OCI-LY3 (cell line): ENCODE measurements around the gene CCDC187.

Experiments used
- H2AFZ ChIP-seq: fragments of 200-600, 300-600 bp; shearing (Covaris generic); 2 replicates; pipeline ENCODE4 v1.6.0; 2014; ENCODE audit warnings: antibody characterized with exemption, low read depth, low read length
- H3K27ac ChIP-seq: fragments of 200-600, 300-600 bp; sonication (generic); 2 replicates; pipeline ENCODE4 v1.5.1; 2014; ENCODE audit warnings: mild to moderate bottlenecking, low read length, moderate library complexity, mixed read lengths
- H3K27me3 ChIP-seq: fragments of 200-600, 300-600 bp; sonication (generic); 2 replicates; pipeline ENCODE4 v1.6.1; 2014; ENCODE audit warnings: low read depth, low read length, mixed read lengths
- H3K36me3 ChIP-seq: fragments of 200-600, 300-600 bp; sonication (generic); replicated peaks from 2 replicates; pipeline ENCODE3; 2014; ENCODE audit warnings: low read depth, low read length, mixed read lengths
- H3K4me1 ChIP-seq: fragments of 300-600, 200-600 bp; sonication (generic); 2 replicates; pipeline ENCODE4 v1.6.1; 2014; ENCODE audit warnings: low read length, mixed read lengths
- H3K4me2 ChIP-seq: fragments of 200-600, 300-600 bp; sonication (generic); 2 replicates; pipeline ENCODE4 v1.6.1; 2014; ENCODE audit warnings: low read length, mixed read lengths
- H3K4me3 ChIP-seq: fragments of 300-600, 200-600 bp; sonication (generic); 2 replicates; pipeline ENCODE4 v1.5.1; 2014; ENCODE audit warnings: antibody characterized with exemption, mild to moderate bottlenecking, low read length, moderate library complexity
- H3K79me2 ChIP-seq: fragments of 300-600, 200-600 bp; shearing (Covaris generic); 2 replicates; pipeline ENCODE4 v1.6.1; 2014; ENCODE audit warnings: mild to moderate bottlenecking, low read length, mixed read lengths
- H3K9ac ChIP-seq: fragments of 300-600, 200-600 bp; shearing (Covaris generic); 2 replicates; pipeline ENCODE4 v1.6.0; 2014; ENCODE audit warnings: mild to moderate bottlenecking, low read length, moderate library complexity
- H3K9me3 ChIP-seq: fragments of 200-600, 300-600 bp; shearing (Covaris generic); 2 replicates; pipeline ENCODE4 v1.6.1; 2014; ENCODE audit warnings: low read length, mixed read lengths; ENCODE audit not compliant: insufficient read depth
- H4K20me1 ChIP-seq: fragments of 200-600, 300-600 bp; sonication (generic); 2 replicates; pipeline ENCODE4 v1.6.1; 2016; ENCODE audit warnings: low read length, mixed read lengths; ENCODE audit not compliant: insufficient read depth
- CTCF ChIP-seq: fragments of 200-600, 300-600 bp; sonication (generic); IDR thresholded peaks from 2 replicates; pipeline ENCODE4 v1.5.1; 2014; ENCODE audit warnings: antibody characterized with exemption, low read length, low read depth
- EZH2phosphoT487 ChIP-seq: fragments of 200-600 bp; shearing (Covaris generic); IDR thresholded peaks from 2 replicates; pipeline ENCODE4 v1.6.1; 2018; ENCODE audit warnings: antibody characterized with exemption, mixed run types, low read depth

Gene CCDC187

GRCh38 chr9:136303066-136303824 lies 649 bp downstream of the CCDC187 start:
- Histone ChIP-seq H3K9ac (no peak overlapping the region), H3K27me3 (peaks cover 9% of the 10 kb centered on the region), H3K36me3 (no peaks in the 10 kb centered on the region)

GRCh38 chr9:136302527-136302926 lies 1.4 kb downstream of the CCDC187 start:
- peaks cover 3% of the 10 kb centered on the region; the same call in 1 of the 2 replicates for H3K27me3 ChIP-seq
- no peaks in the 10 kb centered on the region for H4K20me1 ChIP-seq
- no peak overlapping the region for H3K27ac ChIP-seq
- H3K9me3 ChIP-seq, result no peaks in the 10 kb centered on the region
- peaks cover 8% of the 10 kb centered on the region for H3K4me1 ChIP-seq
- H3K9ac ChIP-seq, result no peak overlapping the region
- H2AFZ ChIP-seq, result no peak overlapping the region
- TF ChIP-seq CTCF, result no peak
- TF ChIP-seq EZH2phosphoT487, result no peak
- no peak overlapping the region for H3K4me3 ChIP-seq
- no peaks in the 10 kb centered on the region for H3K79me2 ChIP-seq
- no peaks in the 10 kb centered on the region for H3K36me3 ChIP-seq
- H3K4me2 ChIP-seq, result no peak overlapping the region

More at GRCh38 chr9:136303066-136303824, 649 bp downstream of the CCDC187 start:
- TF ChIP-seq CTCF (no peak), EZH2phosphoT487 (no peak)
- H3K27ac ChIP-seq, result no peak overlapping the region
- H3K79me2 ChIP-seq, result no peaks in the 10 kb centered on the region
- H3K4me2 ChIP-seq, result no peak overlapping the region
- H3K4me1 ChIP-seq, result peaks cover 10% of the 10 kb centered on the region
- no peak overlapping the region for H2AFZ ChIP-seq
- no peaks in the 10 kb centered on the region for H4K20me1 ChIP-seq
- H3K9me3 ChIP-seq, result peaks cover 2% of the 10 kb centered on the region; the same call in 1 of the 2 replicates
- H3K4me3 ChIP-seq, result no peak overlapping the region

- Histone ChIP-seq H3K27ac (no peak overlapping the region), H3K36me3 (no peaks in the 10 kb centered on the region), H2AFZ (no peak overlapping the region), H3K4me1 (peaks cover 8% of the 10 kb centered on the region), H4K20me1 (no peaks in the 10 kb centered on the region), H3K4me2 (no peak overlapping the region), H3K4me3 (no peak overlapping the region), H3K79me2 (no peaks in the 10 kb centered on the region), H3K9me3 (no peaks in the 10 kb centered on the region), H3K9ac (no peak overlapping the region), H3K27me3 (peaks cover 3% of the 10 kb centered on the region; the same call in 1 of the 2 replicates)
- TF ChIP-seq CTCF (no peak), EZH2phosphoT487 (no peak)
Measured at GRCh38 chr9:136300866-136301265, 3.0 kb downstream of the CCDC187 start.

- TF ChIP-seq EZH2phosphoT487 (no peak), CTCF (no peak)
- Histone ChIP-seq H3K9me3 (no peaks in the 10 kb centered on the region), H3K27me3 (peaks cover 3% of the 10 kb centered on the region; the same call in 1 of the 2 replicates), H3K36me3 (no peaks in the 10 kb centered on the region), H2AFZ (no peak overlapping the region), H3K4me3 (no peak overlapping the region), H3K4me2 (no peak overlapping the region), H3K79me2 (no peaks in the 10 kb centered on the region), H3K9ac (no peak overlapping the region), H4K20me1 (no peaks in the 10 kb centered on the region), H3K27ac (no peak overlapping the region), H3K4me1 (peaks cover 8% of the 10 kb centered on the region)
Measured at GRCh38 chr9:136300016-136300545, 3.8 kb downstream of the CCDC187 start.
